DOHH2 (cell line): ENCODE measurements around the gene ROBO1.

Experiments
- CTCF ChIP-seq: fragments of 200-600 bp; sonication (generic); IDR thresholded peaks from one replicate; pipeline ENCODE4 v1.5.1; 2014; ENCODE audit warnings: antibody characterized with exemption, mild to moderate bottlenecking, low read depth, low read length; ENCODE audit not compliant: poor library complexity, severe bottlenecking
- EZH2phosphoT487 ChIP-seq: fragments of 200-600 bp; sonication (generic); IDR thresholded peaks from 2 replicates; pipeline ENCODE4 v1.6.1; 2017; ENCODE audit warnings: borderline replicate concordance, mild to moderate bottlenecking, antibody characterized with exemption, low read length, moderate library complexity, mixed read lengths

- TF ChIP-seq CTCF (no peak), EZH2phosphoT487 (no peak)
Measured at GRCh38 chr3:79424811-79425210, 343.0 kb downstream of the ROBO1 start.
